VCaP (cell line): ENCODE data around the gene MAP3K20.
A peak's percentile ranks its signal among the peaks of the same experiment; 100 is the strongest.

ENCODE experiments used
- H3K27ac ChIP-seq: fragments of 450-650 bp; 2 replicates; pipeline ENCODE4 v1.5.1; 2017
- CTCF ChIP-seq: fragments of 450-650 bp; conservative IDR thresholded peaks from 2 replicates; pipeline ENCODE4 v1.5.1; 2017; ENCODE audit warnings: mild to moderate bottlenecking, moderate library complexity

MAP3K20 gene

GRCh38 chr2:173286153-173286809 is 210.6 kb downstream of the MAP3K20 start:
- no peak for TF ChIP-seq CTCF
- no peak overlapping the region for H3K27ac ChIP-seq

- peak overlapping the region; percentile 44 for H3K27ac ChIP-seq
- no peak for TF ChIP-seq CTCF
Measured at GRCh38 chr2:173287594-173287993, 211.9 kb downstream of the MAP3K20 start.

GRCh38 chr2:173288561-173288960 is 212.9 kb downstream of the MAP3K20 start:
- 0 out of 2 replicates have a peak overlapping the region, but pooled peaks have one; percentile 44 for H3K27ac ChIP-seq
- no peak for TF ChIP-seq CTCF

GRCh38 chr2:173290046-173290445 is 214.4 kb downstream of the MAP3K20 start:
- H3K27ac ChIP-seq = no peak overlapping the region
- no peak for TF ChIP-seq CTCF

- no peak for TF ChIP-seq CTCF
Measured at GRCh38 chr2:173290518-173290917, 214.9 kb downstream of the MAP3K20 start.

GRCh38 chr2:173291412-173291811 is 215.8 kb downstream of the MAP3K20 start:
- H3K27ac ChIP-seq = no peak overlapping the region
- no peak for TF ChIP-seq CTCF

More at GRCh38 chr2:173290518-173290917, 214.9 kb downstream of the MAP3K20 start:
- H3K27ac ChIP-seq = no peak overlapping the region

GRCh38 chr2:173296235-173296634 is 220.6 kb downstream of the MAP3K20 start:
- TF ChIP-seq CTCF = no peak
- no peak overlapping the region for H3K27ac ChIP-seq
